Neural progenitor cell (in vitro differentiated cells): ENCODE data around the gene HES7. TPM values are rescaled to one million over a fixed set of nuclear protein-coding genes. Genes with fewer than 3 reads are reported as not detected.

Experiments used
- DNase-seq: peaks from one replicate; pipeline ENCODE4 v3.0.0-alpha.2; 2016; ENCODE audit warnings: low spot score
- H2AFZ ChIP-seq: fragments of 200-600 bp; sonication (generic); replicated peaks from 2 replicates; pipeline ENCODE4 v1.6.1; 2016; ENCODE audit warnings: antibody characterized with exemption
- H3F3A ChIP-seq: fragments of 200-600 bp; sonication (generic); 2 replicates; pipeline ENCODE4 v1.6.1; 2016; ENCODE audit warnings: antibody characterized with exemption, low read depth
- H3K27ac ChIP-seq: fragments of 200-600 bp; sonication (generic); 2 replicates; pipeline ENCODE4 v1.5.1; 2016; ENCODE audit warnings: mild to moderate bottlenecking
- H3K27me3 ChIP-seq: fragments of 200-600 bp; sonication (generic); 2 replicates; pipeline ENCODE4 v1.6.1; 2016; ENCODE audit warnings: mild to moderate bottlenecking, moderate library complexity
- H3K36me3 ChIP-seq: fragments of 200-600 bp; sonication (generic); 2 replicates; pipeline ENCODE4 v1.5.1; 2016
- H3K4me1 ChIP-seq: fragments of 200-600 bp; sonication (generic); 2 replicates; pipeline ENCODE4 v1.6.1; 2016; ENCODE audit warnings: mixed run types
- H3K4me2 ChIP-seq: fragments of 200-600 bp; sonication (generic); 2 replicates; pipeline ENCODE4 v1.6.1; 2016
- H3K4me3 ChIP-seq: fragments of 200-600 bp; sonication (generic); 2 replicates; pipeline ENCODE4 v1.5.1; 2016
- H3K79me2 ChIP-seq: fragments of 200-600 bp; sonication (generic); 2 replicates; pipeline ENCODE4 v1.6.1; 2016; ENCODE audit warnings: low read depth
- H3K9ac ChIP-seq: fragments of 200-600 bp; sonication (generic); 2 replicates; pipeline ENCODE4 v1.6.1; 2016
- H3K9me3 ChIP-seq: fragments of 200-600 bp; sonication (generic); 2 replicates; pipeline ENCODE4 v1.5.1; 2016; ENCODE audit warnings: low read depth
- H4K20me1 ChIP-seq: fragments of 200-600 bp; sonication (generic); 2 replicates; pipeline ENCODE4 v1.6.1; 2016; ENCODE audit warnings: low read depth
- H3K27ac Mint-ChIP-seq: 3 replicates; pipeline ENCODE4 v1.8.0; 2021; ENCODE audit warnings: mixed read lengths
- H3K27me3 Mint-ChIP-seq: 2 replicates; pipeline ENCODE4 v1.8.0; 2022; ENCODE audit warnings: low read depth, mild to moderate bottlenecking, inconsistent platforms, moderate library complexity, mixed read lengths; ENCODE audit not compliant: insufficient read depth
- H3K36me3 Mint-ChIP-seq: 3 replicates; pipeline ENCODE4 v1.8.0; 2021; ENCODE audit warnings: mixed read lengths
- H3K4me1 Mint-ChIP-seq: 3 replicates; pipeline ENCODE4 v1.8.0; 2021; ENCODE audit warnings: mixed read lengths
- H3K4me3 Mint-ChIP-seq: 3 replicates; pipeline ENCODE4 v1.8.0; 2021; ENCODE audit warnings: mild to moderate bottlenecking, moderate library complexity, mixed read lengths
- H3K9me3 Mint-ChIP-seq: 3 replicates; pipeline ENCODE4 v1.8.0; 2020; ENCODE audit warnings: mixed read lengths
- CTCF ChIP-seq: fragments of 200-600 bp; sonication (generic); IDR thresholded peaks from 2 replicates; pipeline ENCODE4 v1.5.1; 2017; ENCODE audit warnings: antibody characterized with exemption, mild to moderate bottlenecking
- EZH2 ChIP-seq: fragments of 200-600 bp; sonication (generic); IDR thresholded peaks from 2 replicates; pipeline ENCODE4 v1.6.1; 2017; ENCODE audit warnings: antibody characterized with exemption, mild to moderate bottlenecking, moderate library complexity
- EZH2phosphoT487 ChIP-seq: fragments of 200-600 bp; sonication (generic); IDR thresholded peaks from 2 replicates; pipeline ENCODE4 v1.6.1; 2017; ENCODE audit warnings: antibody characterized with exemption
- total RNA-seq: library from RNA; depleted of rRNA; stranded (reverse); fragments of >200 nt; gene quantifications from 2 replicates; pipeline ENCODE4 v1.2.3, GENCODE V29; 2015; ENCODE audit warnings: low replicate concordance

Gene HES7
- total RNA-seq, 1 donor from 2014 or later: not detected

- no peak for DNase-seq
- peaks cover 10% of the 10 kb centered on the region for H3F3A ChIP-seq
- no peaks in the 10 kb centered on the region for H3K9me3 Mint-ChIP-seq
- no peak overlapping the region for H3K9ac ChIP-seq
- no peak overlapping the region for H2AFZ ChIP-seq
- H3K27me3 ChIP-seq: no peaks in the 10 kb centered on the region
- no peak overlapping the region for H3K27ac Mint-ChIP-seq
- no peaks in the 10 kb centered on the region for H3K36me3 ChIP-seq
- H3K36me3 Mint-ChIP-seq: peaks cover 24% of the 10 kb centered on the region
- H3K27ac ChIP-seq: no peak overlapping the region
- TF ChIP-seq EZH2: no peak
- no peak for TF ChIP-seq CTCF
- no peak for TF ChIP-seq EZH2phosphoT487
- no peak overlapping the region for H3K4me3 ChIP-seq
- no peaks in the 10 kb centered on the region for H3K4me1 ChIP-seq
- no peak overlapping the region for H3K4me3 Mint-ChIP-seq
- H3K4me1 Mint-ChIP-seq: no peaks in the 10 kb centered on the region
- H3K27me3 Mint-ChIP-seq: peaks cover 5% of the 10 kb centered on the region
- H4K20me1 ChIP-seq: peaks cover 7% of the 10 kb centered on the region
- no peaks in the 10 kb centered on the region for H3K9me3 ChIP-seq
- no peaks in the 10 kb centered on the region for H3K79me2 ChIP-seq
- no peak overlapping the region for H3K4me2 ChIP-seq
These were observed 19.9 kb upstream of the HES7 start for GRCh38 chr17:8143581-8144400.

- no peak overlapping the region for H3K27ac ChIP-seq
- H3K36me3 Mint-ChIP-seq: peaks cover 24% of the 10 kb centered on the region
- no peaks in the 10 kb centered on the region for H3K36me3 ChIP-seq
These were observed 19.1 kb upstream of the HES7 start for GRCh38 chr17:8142887-8143580.

GRCh38 chr17:8142158-8142886 is 18.4 kb upstream of the HES7 start:
- no peaks in the 10 kb centered on the region for H3K4me1 ChIP-seq
- H3K79me2 ChIP-seq: no peaks in the 10 kb centered on the region
- H3K27ac ChIP-seq: no peak overlapping the region
- no peak overlapping the region for H2AFZ ChIP-seq
- H3F3A ChIP-seq: peaks cover 25% of the 10 kb centered on the region
- no peak overlapping the region for H3K27ac Mint-ChIP-seq
- H3K9me3 Mint-ChIP-seq: no peaks in the 10 kb centered on the region
- peaks cover 24% of the 10 kb centered on the region for H3K36me3 Mint-ChIP-seq
- no peak overlapping the region for H3K9ac ChIP-seq
- H3K36me3 ChIP-seq: no peaks in the 10 kb centered on the region
- no peaks in the 10 kb centered on the region for H3K9me3 ChIP-seq
- TF ChIP-seq EZH2phosphoT487: no peak
- no peak for TF ChIP-seq CTCF
- TF ChIP-seq EZH2: no peak
- H4K20me1 ChIP-seq: peaks cover 7% of the 10 kb centered on the region
- H3K4me3 Mint-ChIP-seq: peak overlapping the region; percentile 27
- no peak for DNase-seq
- peaks cover 5% of the 10 kb centered on the region for H3K27me3 Mint-ChIP-seq
- H3K27me3 ChIP-seq: peaks cover 5% of the 10 kb centered on the region
- no peak overlapping the region for H3K4me3 ChIP-seq
- no peaks in the 10 kb centered on the region for H3K4me1 Mint-ChIP-seq
- H3K4me2 ChIP-seq: no peak overlapping the region

More at GRCh38 chr17:8142887-8143580, 19.1 kb upstream of the HES7 start:
- H3K4me1 Mint-ChIP-seq: no peaks in the 10 kb centered on the region
- no peak for TF ChIP-seq EZH2phosphoT487
- Histone ChIP-seq H4K20me1 (peaks cover 7% of the 10 kb centered on the region), H3K9ac (no peak overlapping the region), H3K27me3 (no peaks in the 10 kb centered on the region), H3F3A (peaks cover 18% of the 10 kb centered on the region), H3K79me2 (no peaks in the 10 kb centered on the region), H3K4me1 (no peaks in the 10 kb centered on the region), H2AFZ (no peak overlapping the region), H3K4me3 (no peak overlapping the region), H3K4me2 (no peak overlapping the region), H3K9me3 (no peaks in the 10 kb centered on the region)
- no peaks in the 10 kb centered on the region for H3K9me3 Mint-ChIP-seq
- H3K4me3 Mint-ChIP-seq: no peak overlapping the region
- DNase-seq: no peak
- H3K27me3 Mint-ChIP-seq: peaks cover 5% of the 10 kb centered on the region
- no peak overlapping the region for H3K27ac Mint-ChIP-seq
